AG08395 (cell line): ENCODE data around the gene ALDH1L1.
A peak's percentile ranks its signal among the peaks of the same experiment; 100 is the strongest.

Source experiments
- DNase-seq: peaks from one replicate; pipeline ENCODE4 v3.0.0; 2012; ENCODE audit warnings: mixed read lengths, low spot score

The ALDH1L1 gene

DNA sequence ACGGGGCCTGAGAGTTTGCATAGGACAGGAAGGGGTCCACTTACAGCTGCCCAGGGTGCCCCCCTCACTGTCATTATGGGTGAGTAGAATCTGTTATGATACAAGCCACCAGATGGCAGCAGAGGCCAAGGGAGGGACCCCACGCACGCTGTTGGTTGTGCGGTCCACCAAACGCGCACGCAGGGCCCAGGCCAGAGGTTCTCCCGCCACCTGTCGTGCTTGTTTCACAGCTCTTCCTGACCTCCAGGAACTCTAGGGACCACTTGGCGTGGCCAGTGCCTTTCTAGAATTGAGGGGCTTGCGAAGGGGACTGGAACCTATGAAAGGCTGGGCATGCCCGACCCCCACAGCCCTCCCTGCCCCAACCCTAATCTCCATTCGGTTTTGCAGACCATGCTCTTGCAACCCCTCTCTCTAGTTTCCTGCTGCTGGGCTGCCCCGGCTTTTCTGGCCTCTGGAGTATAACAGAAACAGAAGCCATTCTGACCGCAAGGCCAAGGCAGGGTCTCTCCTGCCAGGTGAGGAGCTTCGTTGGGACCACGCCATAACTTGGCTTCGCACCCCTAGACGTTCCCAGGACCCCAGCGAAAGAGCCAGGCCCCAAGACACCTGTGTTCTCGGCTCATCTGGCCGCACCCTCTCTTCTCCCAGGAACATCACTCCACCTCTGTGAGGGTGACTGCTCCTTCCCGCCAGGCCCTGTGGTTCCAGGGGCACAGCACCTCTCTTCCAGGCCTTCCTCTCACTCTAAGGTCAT, 46.0 kb downstream of the ALDH1L1 start:
- DNase-seq, result peak; percentile 67

DNA sequence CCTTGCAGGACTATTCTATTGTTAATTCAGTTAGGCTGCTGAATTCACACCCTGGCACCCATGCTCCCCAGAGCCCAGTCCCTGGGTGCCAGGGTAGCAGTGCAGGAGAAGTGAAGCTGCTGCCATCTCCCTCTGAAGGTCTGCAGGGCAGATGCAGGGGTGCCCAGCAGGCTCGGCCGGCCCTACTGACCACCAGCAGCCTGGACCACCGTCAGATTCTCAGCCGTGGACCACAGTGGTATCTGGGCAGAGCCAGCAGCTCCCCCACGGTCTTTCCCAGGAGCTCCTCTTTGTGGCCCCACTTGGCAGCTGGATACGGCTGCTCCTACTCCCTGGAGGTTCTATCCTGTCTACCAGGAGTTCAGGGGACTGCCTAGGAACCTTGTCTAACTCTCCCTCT, 46.8 kb downstream of the ALDH1L1 start:
- DNase-seq, result no peak

DNA sequence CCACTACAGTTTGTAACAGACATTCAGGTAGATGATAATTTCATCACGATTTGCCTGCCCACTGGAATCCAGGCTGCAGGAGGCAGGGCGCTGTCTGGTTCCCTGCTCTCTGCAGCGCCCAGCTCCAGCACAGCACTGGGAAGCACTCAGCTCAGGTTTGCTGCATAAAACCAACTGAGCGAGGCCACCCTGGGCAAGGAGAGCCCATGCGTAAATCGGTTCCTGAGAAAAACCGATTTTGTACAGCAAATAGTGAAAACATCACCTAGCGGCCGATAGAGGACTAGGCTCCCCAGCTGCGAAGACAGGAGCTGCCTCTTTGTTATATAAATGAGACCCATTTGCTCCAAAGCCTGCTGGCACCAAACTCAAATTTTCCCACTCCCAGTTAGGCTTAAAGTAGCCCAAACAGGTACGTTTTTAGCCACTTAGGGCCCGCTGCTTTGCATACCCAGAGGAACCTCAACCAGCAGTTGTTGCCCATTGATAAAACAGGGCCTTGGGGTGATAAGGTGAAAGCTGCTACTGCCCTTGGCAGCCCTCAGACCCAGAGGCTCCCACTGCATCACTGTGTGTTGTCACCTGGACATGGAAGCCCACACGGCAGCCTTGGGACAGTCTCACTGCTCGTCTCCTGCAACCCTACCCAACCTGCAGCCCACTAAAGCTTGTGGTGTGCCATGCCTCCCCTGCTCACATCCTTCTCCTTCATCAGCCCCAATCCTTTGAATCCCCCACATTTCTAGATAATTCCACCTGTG, 47.5 kb downstream of the ALDH1L1 start:
- no peak for DNase-seq

DNA sequence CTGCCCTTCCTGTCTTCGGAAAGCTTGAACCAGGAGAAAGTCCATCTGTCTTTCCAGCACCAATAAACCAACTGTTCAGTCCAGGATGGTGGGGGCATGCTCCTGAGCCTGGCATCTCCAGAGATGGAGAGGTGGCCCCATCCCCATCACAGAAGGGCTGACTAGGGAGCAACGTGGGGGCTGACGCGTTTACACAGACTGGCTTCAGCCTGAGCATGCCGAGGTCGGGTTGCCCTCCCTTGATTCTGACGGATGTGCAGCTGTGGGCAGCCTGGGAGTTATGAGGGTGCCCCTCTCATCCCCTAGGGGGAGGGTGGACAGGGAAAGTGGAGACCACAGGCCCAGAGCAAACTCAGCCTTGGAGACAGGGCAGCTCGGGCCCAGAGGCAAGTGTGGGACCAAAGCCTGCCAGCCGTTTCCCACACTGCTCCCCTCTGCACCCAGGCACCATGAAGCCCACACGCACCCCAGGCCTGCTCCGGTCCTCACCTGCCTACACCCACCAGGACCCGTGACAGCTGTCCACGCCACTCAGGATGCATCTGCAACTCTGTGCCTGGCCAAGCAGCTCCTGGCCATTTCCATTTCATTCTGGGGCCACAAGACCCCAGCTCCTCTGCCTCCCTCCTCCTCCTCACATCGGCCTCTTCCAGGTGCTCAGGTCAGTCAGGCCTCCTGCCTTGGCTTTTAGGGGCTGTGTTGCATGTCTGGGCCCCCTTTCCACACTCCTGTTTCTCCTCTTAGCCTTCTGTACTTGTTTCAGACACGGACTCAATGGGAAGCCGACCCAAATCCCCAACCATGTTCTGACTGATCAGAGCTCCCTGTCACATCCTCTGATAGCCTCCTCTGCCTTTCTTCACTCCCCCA, 48.3 kb downstream of the ALDH1L1 start:
- no peak for DNase-seq

DNA sequence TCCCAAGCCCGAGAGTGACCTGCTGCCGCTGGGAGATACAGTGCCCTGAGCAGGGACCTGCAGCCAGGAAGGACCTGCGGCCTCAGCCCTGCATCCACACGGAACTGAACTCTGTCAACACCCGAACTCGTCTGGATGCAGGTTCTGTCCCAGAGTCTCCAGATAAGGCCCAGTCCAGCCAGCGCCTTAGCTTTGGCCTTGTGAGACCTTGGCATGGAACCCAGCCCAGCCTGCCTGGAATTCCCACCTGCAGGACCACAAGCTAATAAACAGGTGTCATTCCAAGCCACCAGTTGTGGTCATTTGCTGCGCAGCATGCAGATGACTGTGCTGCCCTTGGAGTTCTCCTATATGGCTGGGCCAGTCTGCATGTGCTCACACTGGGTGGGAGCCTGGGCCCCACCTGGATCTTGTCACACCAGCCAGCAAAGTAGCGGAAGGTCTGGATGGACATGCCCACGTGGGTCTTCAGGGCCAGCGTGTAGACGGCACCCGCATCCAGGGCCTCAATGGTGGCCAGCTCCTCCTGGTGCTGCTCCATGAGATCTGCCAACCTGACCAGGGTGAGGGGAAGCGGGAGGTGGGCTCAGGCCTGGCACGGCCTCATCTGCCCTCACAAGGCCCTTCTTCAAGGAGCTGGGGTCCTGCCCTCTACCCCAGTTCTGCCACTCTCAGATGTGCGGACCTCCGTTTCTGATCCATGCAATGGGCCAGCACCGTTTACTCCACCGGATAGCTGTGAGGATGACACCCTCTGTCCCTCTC, 49.2 kb downstream of the ALDH1L1 start:
- DNase-seq, result no peak

DNA sequence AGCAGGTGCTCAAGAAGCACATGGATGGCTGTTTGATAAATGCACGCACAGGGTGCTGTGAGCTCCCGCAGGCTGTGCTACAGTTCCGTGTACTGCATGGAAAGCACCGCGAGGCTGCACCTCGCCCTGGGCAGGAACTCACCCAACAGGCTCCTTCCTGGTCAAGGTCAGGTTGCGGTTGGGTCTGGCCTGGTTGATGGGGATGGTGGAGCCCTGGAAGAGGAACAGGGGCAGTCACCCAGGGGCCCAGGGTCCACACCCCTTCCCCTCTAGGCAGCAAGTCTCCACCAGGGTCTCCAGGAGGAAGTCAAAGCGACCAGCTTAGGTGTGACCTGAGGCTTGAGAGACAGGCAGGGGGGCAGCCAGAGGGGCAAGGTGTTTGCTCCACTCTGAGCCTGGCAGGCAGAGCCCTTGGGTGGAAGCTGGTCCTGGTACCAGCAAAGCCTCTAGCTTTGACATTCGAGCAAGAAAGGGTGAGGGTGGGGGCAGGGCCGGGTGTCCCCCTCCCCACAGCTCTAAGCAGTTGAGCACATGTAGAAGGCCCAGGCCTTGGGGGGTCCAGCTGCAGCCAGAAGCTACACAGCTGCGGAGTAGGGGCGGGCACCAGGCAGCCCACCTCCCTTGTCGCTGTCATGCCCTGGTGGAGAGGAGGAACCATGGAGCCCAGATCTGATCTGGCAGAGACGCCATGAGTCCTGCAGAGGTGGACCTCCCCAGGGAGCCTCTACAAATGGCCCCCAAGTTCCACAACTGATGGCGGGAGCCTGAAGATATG, 50.1 kb downstream of the ALDH1L1 start:
- no peak for DNase-seq

DNA sequence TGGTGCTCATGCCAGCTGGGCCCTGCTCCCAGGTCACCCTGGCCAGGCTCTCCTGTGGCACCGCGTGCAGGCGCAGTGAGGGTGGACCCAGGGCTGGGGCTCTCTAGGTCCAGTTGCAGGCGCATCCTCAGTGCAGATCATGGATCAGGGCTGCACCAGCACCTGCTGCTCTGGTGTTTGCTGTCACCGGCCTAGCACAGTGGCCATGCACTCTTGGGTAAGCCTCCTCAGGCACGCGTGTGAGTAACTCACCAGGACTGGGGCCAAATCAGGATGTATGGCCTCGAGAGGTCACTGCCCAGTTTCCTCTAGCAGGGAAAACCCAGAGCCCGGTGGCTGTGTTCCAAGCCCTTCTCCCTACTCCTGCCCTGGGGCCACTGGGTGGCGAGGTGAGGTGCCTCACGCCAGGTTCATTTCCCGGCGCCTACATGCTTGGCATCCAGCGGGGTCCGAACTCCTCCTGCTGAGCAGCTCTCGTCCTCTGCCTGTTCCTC, 50.9 kb downstream of the ALDH1L1 start:
- DNase-seq, result no peak

DNA sequence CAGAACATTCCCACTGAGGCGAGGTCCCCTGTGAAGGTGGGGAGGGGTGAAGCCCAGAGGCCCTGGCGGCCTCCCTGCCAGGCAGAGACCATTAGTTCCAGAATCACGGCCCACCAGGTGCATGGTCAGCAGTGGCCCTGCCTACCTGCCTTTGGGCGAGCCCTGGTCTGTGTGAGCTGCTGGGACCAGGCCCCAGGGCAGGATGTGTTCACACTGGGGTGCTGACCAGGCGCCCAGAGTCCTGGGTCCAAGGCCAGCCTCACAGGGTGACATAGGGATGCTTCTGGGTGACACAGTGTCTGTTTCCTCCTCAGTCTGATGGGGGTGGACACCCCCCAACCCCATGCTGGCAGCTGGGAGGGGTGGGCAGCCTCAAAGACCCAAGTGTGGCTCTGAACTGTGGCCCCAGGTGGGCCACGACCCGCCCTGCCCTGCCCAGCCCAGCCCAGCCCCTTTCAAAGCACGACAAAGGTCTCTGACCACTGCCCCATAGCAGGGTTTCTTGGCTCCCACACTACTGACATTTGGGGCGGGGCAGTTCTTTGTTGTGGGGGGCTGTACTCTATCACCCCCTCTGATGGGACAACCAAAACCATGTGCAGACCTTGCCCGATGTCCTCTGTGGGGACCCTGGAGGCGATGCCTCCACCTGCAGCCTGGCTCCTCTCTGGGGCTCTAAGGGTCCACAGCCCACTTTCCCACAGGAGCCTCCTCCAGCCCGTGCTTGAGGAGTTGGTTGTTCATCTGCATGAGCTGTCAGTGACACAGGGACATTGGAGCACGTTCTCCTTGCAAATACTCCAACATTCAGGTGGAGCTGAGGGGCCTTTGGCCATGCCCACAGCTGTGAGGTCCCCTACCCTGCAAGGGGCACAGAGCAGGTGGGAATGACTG, 51.6 kb downstream of the ALDH1L1 start:
- no peak for DNase-seq

DNA sequence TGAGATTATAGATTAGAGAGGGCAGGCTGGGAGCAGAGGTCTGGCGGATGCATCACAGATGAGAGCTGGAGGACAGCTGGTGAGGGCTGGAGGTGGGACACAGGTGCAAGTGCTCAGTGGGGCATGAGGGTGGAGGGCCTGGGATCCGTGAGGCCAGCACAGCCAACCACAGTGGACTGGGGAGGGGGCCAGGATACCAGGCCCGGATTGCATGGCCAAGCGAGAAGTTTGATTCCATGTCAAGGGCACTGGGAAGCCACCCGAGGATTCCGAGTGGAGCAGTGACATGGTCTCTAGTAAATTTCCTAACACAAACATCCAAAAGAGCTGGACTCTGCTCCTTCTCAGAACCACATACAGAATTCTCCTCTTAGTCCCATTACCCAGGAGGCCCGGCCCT, 52.5 kb downstream of the ALDH1L1 start:
- no peak for DNase-seq

DNA sequence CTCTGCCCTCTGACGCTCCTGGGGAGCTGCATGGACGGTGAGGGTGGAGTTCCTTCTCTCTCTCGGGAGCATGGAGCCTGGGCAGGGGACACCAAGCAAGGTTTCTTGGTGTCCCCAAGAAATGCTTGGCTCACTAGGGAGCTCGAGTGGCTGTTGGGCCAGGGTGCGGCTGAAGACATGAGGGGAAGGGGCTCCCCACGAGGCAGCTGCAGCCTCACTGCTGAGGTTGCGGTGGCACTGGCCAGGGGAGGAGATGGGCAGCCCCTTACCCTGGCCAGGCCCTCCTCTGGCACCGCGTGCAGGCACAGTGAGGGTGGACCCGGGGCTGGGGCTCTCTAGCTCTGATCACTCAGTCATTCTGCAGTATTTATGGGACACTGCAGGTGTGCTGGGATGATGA, 52.9 kb downstream of the ALDH1L1 start:
- no peak for DNase-seq

DNA sequence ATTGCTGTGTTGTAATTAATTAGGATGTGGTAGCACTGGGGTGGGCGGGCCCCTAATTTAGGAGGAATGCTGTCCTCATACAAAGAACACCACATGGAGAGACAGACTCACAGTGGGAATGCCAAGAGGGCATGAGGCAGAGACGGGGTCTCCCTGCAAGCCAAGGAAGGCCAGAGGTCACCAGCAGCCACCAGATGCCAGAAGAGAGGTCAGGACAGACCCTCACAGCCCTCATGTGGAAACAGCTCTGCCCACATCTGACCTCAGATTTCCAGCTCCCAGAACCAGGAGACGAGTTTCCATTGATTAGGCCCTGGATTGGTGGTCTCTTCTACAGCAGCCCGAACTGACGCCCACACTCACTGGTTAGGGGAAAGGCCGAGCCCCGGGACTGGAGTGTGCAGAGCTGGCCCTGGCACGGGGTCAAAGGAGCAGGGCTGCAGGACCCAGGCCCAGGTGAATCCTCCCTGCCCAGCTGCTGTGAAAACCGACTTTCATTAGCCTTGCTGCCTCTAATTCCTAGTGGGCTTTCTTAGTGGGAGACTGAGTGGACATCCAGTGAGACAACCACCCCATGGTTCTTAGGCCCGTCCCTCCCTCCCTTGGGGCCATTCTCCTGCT, 53.5 kb downstream of the ALDH1L1 start:
- DNase-seq, result no peak

DNA sequence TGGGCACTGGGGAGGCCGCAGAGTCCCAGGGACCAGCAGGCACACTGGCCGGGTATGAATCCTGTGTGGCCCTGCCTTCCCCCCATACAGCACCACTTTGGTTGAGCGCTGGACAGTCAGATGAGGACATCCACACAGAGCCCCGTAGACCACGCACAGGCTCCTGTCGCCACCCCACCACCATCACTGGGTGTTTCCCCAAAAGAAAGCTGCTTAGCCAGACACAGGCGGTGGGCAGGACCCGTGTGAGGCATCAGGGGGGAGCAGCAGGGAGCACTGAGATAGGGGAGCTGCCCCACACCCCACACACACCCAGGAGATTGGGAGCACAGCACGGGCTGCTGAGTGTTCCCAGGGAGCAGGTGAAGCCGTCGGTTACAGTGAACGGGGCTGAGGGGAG, 54.1 kb downstream of the ALDH1L1 start:
- no peak for DNase-seq

DNA sequence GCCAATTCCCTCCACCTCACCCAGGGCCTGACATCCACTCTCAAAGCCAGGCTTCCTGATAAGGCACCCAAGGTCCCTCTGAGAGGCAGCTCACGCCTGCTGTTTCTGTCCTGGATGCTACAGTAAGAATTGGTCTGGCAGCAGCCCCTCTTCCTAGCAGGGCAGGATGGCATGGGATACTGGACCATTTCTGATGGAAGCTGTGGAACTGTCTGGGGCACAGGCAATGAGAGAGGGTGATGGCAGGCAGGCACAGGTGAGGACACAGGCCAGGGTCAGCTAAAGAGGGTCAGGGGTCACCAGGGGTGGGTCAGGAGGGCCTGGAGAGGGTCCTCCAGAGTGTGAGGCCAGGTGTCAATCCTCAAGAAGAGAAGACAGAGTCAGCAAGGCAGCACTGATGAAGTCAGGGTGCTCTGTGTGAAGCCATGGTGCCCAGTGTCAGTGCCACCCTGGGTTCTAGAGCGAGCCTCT, 54.6 kb downstream of the ALDH1L1 start:
- no peak for DNase-seq

DNA sequence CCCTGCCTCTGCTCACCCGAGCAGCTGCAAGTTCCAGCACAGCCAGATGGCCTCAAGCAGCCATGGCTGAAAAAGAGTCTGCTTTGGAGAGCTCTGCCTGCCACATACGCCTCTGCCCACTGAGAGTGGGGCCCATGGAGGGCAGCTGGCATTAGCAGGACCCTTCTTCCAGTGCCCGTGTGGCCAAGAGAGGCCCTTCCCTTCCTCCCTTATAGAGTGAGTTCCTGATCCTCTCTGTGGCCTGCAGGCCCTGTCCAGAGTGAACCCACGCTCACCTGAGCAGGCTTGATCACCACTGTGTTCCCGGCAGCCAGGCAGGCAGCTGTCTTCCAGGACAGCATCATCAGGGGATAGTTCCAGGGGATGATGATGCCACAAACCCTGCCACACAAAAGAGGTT, 55.0 kb downstream of the ALDH1L1 start:
- DNase-seq, result no peak

DNA sequence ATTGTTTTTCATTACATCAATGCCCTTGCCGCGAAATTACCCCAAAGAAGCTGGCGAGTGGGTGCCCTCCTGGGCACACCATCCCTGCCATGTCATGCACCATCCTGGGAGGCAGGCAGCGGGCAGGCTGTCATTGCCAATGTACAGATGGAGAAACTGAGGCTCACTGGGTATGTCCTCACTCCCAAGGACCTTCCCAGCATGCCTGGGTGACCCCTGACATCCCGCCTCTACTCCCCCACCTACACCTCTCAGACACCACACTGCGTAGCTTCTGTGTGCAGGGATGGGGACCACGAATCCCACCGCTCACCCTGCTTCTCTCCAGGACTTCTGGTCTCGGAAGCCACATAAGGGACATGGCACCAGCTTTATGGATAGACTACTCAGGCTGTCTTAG, 55.5 kb downstream of the ALDH1L1 start:
- DNase-seq, result no peak

DNA sequence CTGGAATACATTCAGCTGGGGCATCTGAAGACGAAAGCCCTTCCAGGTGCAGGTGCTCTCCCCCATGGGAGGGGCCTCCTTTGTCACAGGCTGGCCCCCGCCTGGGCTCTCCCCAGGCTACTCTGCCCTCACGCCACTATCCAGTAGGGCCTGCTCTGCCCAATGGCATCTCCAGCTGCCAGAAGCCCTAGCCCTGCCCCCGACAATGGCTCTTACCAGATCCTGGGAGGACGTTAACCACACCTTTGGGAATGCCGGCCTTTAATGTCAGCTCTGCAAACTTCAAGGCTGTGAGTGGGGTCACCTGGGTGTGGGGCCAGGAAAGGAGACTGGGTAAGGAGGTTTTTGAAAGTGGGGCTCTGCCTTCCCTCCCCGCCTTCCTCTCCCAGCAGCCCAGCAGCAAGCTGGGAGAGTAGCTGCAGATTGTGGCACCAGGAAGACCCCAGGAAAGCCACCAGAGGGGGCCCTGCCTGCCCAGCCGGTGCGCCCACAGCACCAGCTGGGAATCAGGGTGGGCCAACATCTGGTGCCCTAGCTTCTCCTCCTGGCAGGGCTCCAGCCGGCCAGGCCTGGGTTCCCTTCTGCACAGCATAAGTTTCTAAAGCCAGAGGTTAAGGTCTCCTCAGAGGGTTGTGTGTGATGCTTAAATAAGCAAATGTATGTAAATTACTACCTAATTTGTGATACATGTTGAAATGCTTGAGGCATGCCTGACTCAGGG, 56.1 kb downstream of the ALDH1L1 start:
- DNase-seq, result no peak

DNA sequence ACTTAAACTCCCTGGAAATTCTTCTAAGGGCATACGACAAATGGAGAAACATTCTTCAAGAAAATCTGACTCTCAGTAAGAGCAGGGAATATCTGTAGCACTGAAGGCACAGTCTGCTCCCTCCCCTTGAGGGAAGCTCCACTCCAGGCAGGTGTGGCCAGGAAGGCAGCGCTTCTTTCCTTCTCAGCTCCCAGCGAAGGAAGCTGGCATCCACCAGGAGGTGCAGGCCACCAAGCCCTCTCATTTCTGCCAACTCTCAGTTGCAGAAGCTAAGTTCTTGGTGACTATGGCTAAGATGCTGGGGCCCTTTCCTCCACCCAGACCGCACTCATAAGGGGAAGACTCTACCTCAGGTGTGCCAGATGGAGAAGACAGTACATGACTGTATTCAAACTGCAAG, 58.8 kb downstream of the ALDH1L1 start:
- DNase-seq, result no peak

DNA sequence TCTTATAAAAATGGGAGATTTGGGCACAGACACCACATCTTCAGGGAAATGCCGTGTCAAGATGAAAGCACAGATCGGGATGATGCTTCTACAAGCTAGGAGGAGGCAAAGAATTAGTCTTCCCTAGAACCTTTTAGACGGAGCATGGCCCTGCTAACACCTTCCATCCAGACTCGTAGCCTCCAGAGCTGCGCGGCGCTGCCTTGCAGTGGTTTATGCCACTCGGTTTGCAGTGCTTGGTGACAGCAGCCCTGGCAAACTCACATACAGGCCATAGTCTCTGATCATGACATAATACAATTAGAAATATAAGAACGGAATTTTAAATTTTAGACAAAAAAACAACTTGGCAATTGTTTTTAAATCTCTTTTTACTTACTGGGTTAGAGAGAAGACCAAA, 59.3 kb downstream of the ALDH1L1 start:
- no peak for DNase-seq

DNA sequence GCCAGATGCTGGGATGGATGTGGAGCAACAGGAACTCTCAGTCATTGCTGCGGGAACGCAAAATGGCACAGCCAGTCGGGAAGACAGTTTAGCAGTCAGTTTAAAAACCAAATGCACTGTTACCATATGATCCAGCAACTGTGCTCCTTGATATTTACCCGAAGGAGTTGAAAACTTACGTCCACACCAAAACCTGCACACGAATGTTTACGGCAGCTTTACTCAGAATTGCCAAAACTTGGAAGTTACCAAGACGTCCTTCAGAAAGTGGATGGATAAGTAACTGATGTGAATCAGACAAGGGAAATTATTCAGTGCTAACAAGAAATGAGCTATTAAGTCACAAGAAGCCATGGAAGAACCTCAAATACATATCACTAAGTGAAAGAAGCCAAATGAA, 60.4 kb downstream of the ALDH1L1 start:
- no peak for DNase-seq
